Colon (tissue), 2 donors: ENCODE data around the gene ACTL8.

ENCODE experiments used
- FAIRE-seq: peaks from 2 replicates; lab custom pipeline; 2012; peaks lifted over from hg19 to GRCh38; lab: Jason Lieb, UNC
- donor health status: control.
- donor health status: control.

The ACTL8 gene

GRCh38 chr1:17755120-17755519 is at the start of gene ACTL8:
Gene ACTL8, plus strand, starts transcription at chr1:17755333. Its CDS starts 67,676 bp downstream, at chr1:17823009.
- FAIRE-seq: no peak

- no peak for FAIRE-seq
Measured at GRCh38 chr1:17706445-17706844, 48.7 kb upstream of the ACTL8 start.

GRCh38 chr1:17709981-17710380 is 45.2 kb upstream of the ACTL8 start:
- no peak for FAIRE-seq

GRCh38 chr1:17710889-17711576 is 44.1 kb upstream of the ACTL8 start:
- no peak for FAIRE-seq

- FAIRE-seq: no peak
Measured at GRCh38 chr1:17711577-17711910, 43.6 kb upstream of the ACTL8 start.

- no peak for FAIRE-seq
Measured at GRCh38 chr1:17711941-17712340, 43.2 kb upstream of the ACTL8 start.

GRCh38 chr1:17713993-17714392 is 41.1 kb upstream of the ACTL8 start:
- FAIRE-seq: no peak

- no peak for FAIRE-seq
Measured at GRCh38 chr1:17717594-17718535, 37.3 kb upstream of the ACTL8 start.

- no peak for FAIRE-seq
Measured at GRCh38 chr1:17719874-17720273, 35.3 kb upstream of the ACTL8 start.

GRCh38 chr1:17721444-17721843 is 33.7 kb upstream of the ACTL8 start:
- no peak for FAIRE-seq

- FAIRE-seq: no peak
Measured at GRCh38 chr1:17723684-17724083, 31.4 kb upstream of the ACTL8 start.

GRCh38 chr1:17724150-17724549 is 31.0 kb upstream of the ACTL8 start:
- no peak for FAIRE-seq

GRCh38 chr1:17725084-17725719 is 29.9 kb upstream of the ACTL8 start:
- FAIRE-seq: no peak

- FAIRE-seq: no peak
Measured at GRCh38 chr1:17725811-17726582, 29.1 kb upstream of the ACTL8 start.

GRCh38 chr1:17728123-17728712 is 26.9 kb upstream of the ACTL8 start:
- FAIRE-seq: no peak

GRCh38 chr1:17729248-17729647 is 25.9 kb upstream of the ACTL8 start:
- no peak for FAIRE-seq

GRCh38 chr1:17729909-17730308 is 25.2 kb upstream of the ACTL8 start:
- no peak for FAIRE-seq

- FAIRE-seq: no peak
Measured at GRCh38 chr1:17731460-17731859, 23.7 kb upstream of the ACTL8 start.

GRCh38 chr1:17732475-17732874 is 22.7 kb upstream of the ACTL8 start:
- no peak for FAIRE-seq

GRCh38 chr1:17733661-17734060 is 21.5 kb upstream of the ACTL8 start:
- no peak for FAIRE-seq

- FAIRE-seq: no peak
Measured at GRCh38 chr1:17734609-17735008, 20.5 kb upstream of the ACTL8 start.

- no peak for FAIRE-seq
Measured at GRCh38 chr1:17735348-17735747, 19.8 kb upstream of the ACTL8 start.
